H7 (cell line): ENCODE data around the gene GATB. TPM values are rescaled to one million over a fixed set of nuclear protein-coding genes. Genes with fewer than 3 reads are reported as not detected.

ENCODE experiments used
- DNase-seq: peaks from one replicate; pipeline ENCODE4 v3.0.0; 2012
- H3K27me3 ChIP-seq: 2 replicates; pipeline ENCODE4 v1.6.0; 2011; ENCODE audit warnings: mild to moderate bottlenecking, low read length; ENCODE audit not compliant: control insufficient read depth, insufficient read depth
- H3K36me3 ChIP-seq: replicated peaks from 2 replicates; pipeline ENCODE4 v1.5.1; 2011; ENCODE audit warnings: low read length; ENCODE audit not compliant: control insufficient read depth, insufficient read depth
- H3K4me3 ChIP-seq: 2 replicates; pipeline ENCODE4 v1.5.1; 2011; ENCODE audit warnings: low read depth, mild to moderate bottlenecking, control low read depth, low read length, moderate library complexity; ENCODE audit not compliant: insufficient read depth
- total RNA-seq: library from RNA; depleted of rRNA; stranded (reverse); fragments of >200 nt; shearing (Covaris generic); gene quantifications from 2 replicates; pipeline ENCODE4 v1.2.3, GENCODE V29; 2014

The GATB gene
- total RNA-seq, 1 experiment from 2014 or later: 18.8 TPM

GRCh38 chr4:151673908-151674520 is 86.8 kb downstream of the GATB start:
- Histone ChIP-seq H3K36me3 (no peaks in the 10 kb centered on the region; the same call in 1 of the 2 replicates), H3K4me3 (no peak overlapping the region)
- DNase-seq: no peak

GRCh38 chr4:151672996-151673395 is 87.8 kb downstream of the GATB start:
- H3K4me3 ChIP-seq: no peak overlapping the region

More at GRCh38 chr4:151673908-151674520, 86.8 kb downstream of the GATB start:
- H3K27me3 ChIP-seq: no peaks in the 10 kb centered on the region

GRCh38 chr4:151671541-151672059 is 89.2 kb downstream of the GATB start:
- Histone ChIP-seq H3K4me3 (no peak overlapping the region), H3K36me3 (peaks cover 3% of the 10 kb centered on the region), H3K27me3 (no peaks in the 10 kb centered on the region)
- DNase-seq: no peak

More at GRCh38 chr4:151672996-151673395, 87.8 kb downstream of the GATB start:
- Histone ChIP-seq H3K27me3 (no peaks in the 10 kb centered on the region), H3K36me3 (peaks cover 3% of the 10 kb centered on the region)
- DNase-seq: no peak

- no peak overlapping the region for H3K4me3 ChIP-seq
- no peaks in the 10 kb centered on the region for H3K27me3 ChIP-seq
- DNase-seq: no peak
- peaks cover 3% of the 10 kb centered on the region for H3K36me3 ChIP-seq
Observed at GRCh38 chr4:151670843-151671242, 90.0 kb downstream of the GATB start.

GRCh38 chr4:151669990-151670389 is 90.8 kb downstream of the GATB start:
- DNase-seq: no peak
- Histone ChIP-seq H3K36me3 (peaks cover 3% of the 10 kb centered on the region), H3K4me3 (no peak overlapping the region), H3K27me3 (no peaks in the 10 kb centered on the region)

GRCh38 chr4:151668689-151669402 is 92.0 kb downstream of the GATB start:
- H3K4me3 ChIP-seq: no peak overlapping the region
- no peak for DNase-seq
- H3K27me3 ChIP-seq: no peaks in the 10 kb centered on the region
- H3K36me3 ChIP-seq: peaks cover 3% of the 10 kb centered on the region

- DNase-seq: no peak
- Histone ChIP-seq H3K4me3 (no peak overlapping the region), H3K36me3 (peaks cover 7% of the 10 kb centered on the region), H3K27me3 (no peaks in the 10 kb centered on the region)
Observed at GRCh38 chr4:151667666-151668065, 93.1 kb downstream of the GATB start.

GRCh38 chr4:151667048-151667447 is 93.8 kb downstream of the GATB start:
- Histone ChIP-seq H3K27me3 (no peaks in the 10 kb centered on the region), H3K36me3 (peaks cover 7% of the 10 kb centered on the region), H3K4me3 (no peak overlapping the region)
- DNase-seq: no peak

- no peaks in the 10 kb centered on the region for H3K27me3 ChIP-seq
- H3K36me3 ChIP-seq: peaks cover 9% of the 10 kb centered on the region
- H3K4me3 ChIP-seq: no peak overlapping the region
- DNase-seq: no peak
Observed at GRCh38 chr4:151666501-151666900, 94.3 kb downstream of the GATB start.

GRCh38 chr4:151665785-151666127 is 95.1 kb downstream of the GATB start:
- Histone ChIP-seq H3K36me3 (peaks cover 9% of the 10 kb centered on the region), H3K4me3 (no peak overlapping the region), H3K27me3 (no peaks in the 10 kb centered on the region)
- no peak for DNase-seq

GRCh38 chr4:151665022-151665784 is 95.6 kb downstream of the GATB start:
- H3K4me3 ChIP-seq: no peak overlapping the region
- DNase-seq: no peak
- H3K27me3 ChIP-seq: no peaks in the 10 kb centered on the region
- peaks cover 9% of the 10 kb centered on the region for H3K36me3 ChIP-seq

GRCh38 chr4:151664289-151664688 is 96.5 kb downstream of the GATB start:
- H3K36me3 ChIP-seq: peaks cover 9% of the 10 kb centered on the region
- no peaks in the 10 kb centered on the region for H3K27me3 ChIP-seq
- DNase-seq: no peak
- H3K4me3 ChIP-seq: no peak overlapping the region

- no peak overlapping the region for H3K4me3 ChIP-seq
- no peak for DNase-seq
- H3K36me3 ChIP-seq: peaks cover 8% of the 10 kb centered on the region
- H3K27me3 ChIP-seq: no peaks in the 10 kb centered on the region
Observed at GRCh38 chr4:151663109-151663508, 97.7 kb downstream of the GATB start.

- H3K4me3 ChIP-seq: no peak overlapping the region
- DNase-seq: no peak
- H3K36me3 ChIP-seq: peaks cover 15% of the 10 kb centered on the region
- H3K27me3 ChIP-seq: no peaks in the 10 kb centered on the region
Observed at GRCh38 chr4:151661873-151662272, 98.9 kb downstream of the GATB start.

GRCh38 chr4:151660676-151661075 is 100.1 kb downstream of the GATB start:
- H3K36me3 ChIP-seq: peaks cover 18% of the 10 kb centered on the region
- no peaks in the 10 kb centered on the region for H3K27me3 ChIP-seq
- no peak for DNase-seq
- no peak overlapping the region for H3K4me3 ChIP-seq
